ENCODE results near the gene PLVAP. TPM values are rescaled to one million over a fixed set of nuclear protein-coding genes. Genes with fewer than 3 reads are reported as not detected.

The PLVAP gene
- total and polyA plus RNA-seq, 9 of the 15 experiments (the other 6 are each of a cell fraction or from before 2014, with no cell fraction given): 0.09 to 0.84 (median 0.51) TPM; not detected in 4

DNA sequence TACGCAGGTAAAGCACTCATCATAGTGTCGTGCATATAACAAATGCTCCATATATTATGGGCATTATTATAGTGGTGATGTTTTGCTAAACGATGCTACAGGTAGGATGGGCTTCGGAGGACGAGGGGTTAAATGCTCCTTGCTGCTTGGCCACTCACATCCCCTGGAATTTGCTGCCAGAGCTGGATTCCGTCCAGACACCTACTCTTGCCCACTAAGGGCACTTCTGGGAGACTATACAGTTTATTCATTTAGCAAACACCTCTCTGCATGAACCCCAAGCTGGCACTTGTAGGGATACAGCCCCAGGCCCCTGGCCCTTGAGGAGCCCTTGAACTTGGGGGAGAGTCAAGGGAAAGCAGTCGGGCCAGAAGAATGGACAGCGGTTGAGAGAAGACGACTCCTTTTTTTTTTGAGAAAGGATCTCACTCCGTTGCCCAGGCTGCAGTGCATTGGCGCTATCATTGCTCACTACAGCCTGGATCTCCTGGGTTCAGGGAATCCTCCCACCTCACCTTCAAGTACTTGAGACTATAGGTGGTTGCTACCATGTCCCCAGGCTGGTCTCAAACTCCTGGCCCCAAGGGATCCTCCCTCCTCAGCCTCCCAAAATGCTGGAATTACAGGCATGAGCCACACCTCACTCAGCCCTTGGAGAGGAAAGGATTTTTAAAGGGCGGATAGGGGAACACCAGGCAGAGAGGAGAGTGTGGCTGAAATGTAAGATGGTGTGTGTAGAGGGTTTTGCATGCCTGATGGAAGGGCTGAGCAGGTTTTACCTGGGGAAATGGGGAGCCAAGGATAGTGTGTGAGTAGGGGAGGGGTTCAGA is 72.5 kb downstream of the PLVAP start (continued):
- TF ChIP-seq, protein P1, sequence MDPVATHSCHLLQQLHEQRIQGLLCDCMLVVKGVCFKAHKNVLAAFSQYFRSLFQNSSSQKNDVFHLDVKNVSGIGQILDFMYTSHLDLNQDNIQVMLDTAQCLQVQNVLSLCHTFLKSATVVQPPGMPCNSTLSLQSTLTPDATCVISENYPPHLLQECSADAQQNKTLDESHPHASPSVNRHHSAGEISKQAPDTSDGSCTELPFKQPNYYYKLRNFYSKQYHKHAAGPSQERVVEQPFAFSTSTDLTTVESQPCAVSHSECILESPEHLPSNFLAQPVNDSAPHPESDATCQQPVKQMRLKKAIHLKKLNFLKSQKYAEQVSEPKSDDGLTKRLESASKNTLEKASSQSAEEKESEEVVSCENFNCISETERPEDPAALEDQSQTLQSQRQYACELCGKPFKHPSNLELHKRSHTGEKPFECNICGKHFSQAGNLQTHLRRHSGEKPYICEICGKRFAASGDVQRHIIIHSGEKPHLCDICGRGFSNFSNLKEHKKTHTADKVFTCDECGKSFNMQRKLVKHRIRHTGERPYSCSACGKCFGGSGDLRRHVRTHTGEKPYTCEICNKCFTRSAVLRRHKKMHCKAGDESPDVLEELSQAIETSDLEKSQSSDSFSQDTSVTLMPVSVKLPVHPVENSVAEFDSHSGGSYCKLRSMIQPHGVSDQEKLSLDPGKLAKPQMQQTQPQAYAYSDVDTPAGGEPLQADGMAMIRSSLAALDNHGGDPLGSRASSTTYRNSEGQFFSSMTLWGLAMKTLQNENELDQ (CRISPR knock-in tag; IDR thresholded peaks at IDR 0.05; ENCODE audit: borderline replicate concordance): no peak
- TF ChIP-seq TAF9B (IDR thresholded peaks at IDR 0.05; ENCODE audit: partially characterized antibody) (no peak), NFIC (IDR thresholded peaks at IDR 0.05) (no peak), ELF1 (tag; IDR thresholded peaks at IDR 0.05) (0 out of 2 replicates have a peak, but pooled peaks have one; percentile 2), ZNF121 (CRISPR knock-in tag; conservative IDR thresholded peaks at IDR 0.05) (peak; percentile 44; the same call in 1 of the 2 replicates)

DNA sequence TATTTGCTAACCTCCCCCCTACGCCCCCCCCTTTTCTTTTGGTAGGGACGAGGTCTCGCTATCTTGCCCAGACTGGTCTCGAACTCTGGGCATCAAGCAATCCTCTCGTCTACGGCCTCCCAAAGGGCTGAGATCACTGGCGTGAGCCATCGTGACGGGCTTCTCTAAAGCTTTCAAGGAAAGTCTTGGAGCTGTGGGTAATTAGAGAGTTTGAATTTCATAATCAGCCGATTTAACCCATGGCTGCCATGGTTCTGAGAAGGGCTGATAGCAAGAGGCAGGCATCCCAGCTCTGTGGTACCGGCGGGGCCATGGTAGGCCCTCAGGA is 73.2 kb downstream of the PLVAP start:
- Histone ChIP-seq H3K9me3 (replicated peaks; ENCODE audit: control insufficient read depth, insufficient read depth, low read depth, low read length) (no peaks in the 10 kb centered on the region; the same call in 1 of the 2 replicates), H4K20me1 (replicated peaks; ENCODE audit: control insufficient read depth, insufficient read depth, low read length) (no peaks in the 10 kb centered on the region), H3K79me2 (ENCODE audit: control insufficient read depth, insufficient read depth, low read length) (peaks cover 31% of the 10 kb centered on the region), H3K4me3 (no peak overlapping the region), H3K4me2 (ENCODE audit: insufficient read depth, low read length) (peak overlapping the region; percentile 62), H3K4me1 (replicated peaks in 1 of 2; ENCODE audit: control insufficient read depth in 2 of 2, insufficient read depth in 2 of 2, low read length in 2 of 2) (peaks cover 26 to 64% of the 10 kb centered on the region in 2 experiments; a peak in 4 of 5 replicates), H2AFZ (ENCODE audit: low read depth, low read length) (peak overlapping the region; percentile 84), H3K9me1 (ENCODE audit: control insufficient read depth, insufficient read depth, low read length) (no peaks in the 10 kb centered on the region), H3K36me3 (ENCODE audit: control insufficient read depth, insufficient read depth, low read length) (peaks cover 15% of the 10 kb centered on the region), H3K27me3 (ENCODE audit: control insufficient read depth in 2 of 2, insufficient read depth in 2 of 2, low read length in 2 of 2) (no peaks in the 10 kb centered on the region), H3K9ac (ENCODE audit: insufficient read depth in 1 of 2, low read depth in 2 of 2, low read length in 2 of 2) (peak overlapping the region in 1 of 2 experiments; percentile 47; a peak in 2 of 4 replicates), H3K27ac (ENCODE audit: extremely low read depth, low read depth, low read length) (peak overlapping the region; percentile 32)
- FAIRE-seq (no peak), DNase-seq (ENCODE audit: extremely low read depth in 1 of 4, low spot score in 3 of 4) (no peak), ATAC-seq (no peak)
- ChIA-PET CTCF (ENCODE audit: low intra/inter-chr PET ratio) (interaction anchor here (0.6 to 1.1 kb wide), 2 partner anchors 11 to 87 kb away, joined by 3 to 6 read pairs; no protein-coding TSS in a partner anchor), POLR2A (interaction anchor here (0.6 to 1.6 kb wide), 6 partner anchors 9 to 273 kb away, joined by 3 to 5 read pairs (median 4); partner anchors contain the start of gene BABAM1)
- intact Hi-C loops (cut with micrococcal nuclease): no loop called here
- BruUV-seq (replicated peaks): no TSS peak
- WGBS (ENCODE audit: insufficient coverage, low coverage, missing lambda C conversion rate): 61% methylated on average over 12 of the region's 12 CpGs
- in situ Hi-C loops (cut with MboI): no loop called here
- TF ChIP-seq ZKSCAN3 (CRISPR knock-in tag; IDR thresholded peaks at IDR 0.05) (no peak), ZNF217 (CRISPR knock-in tag; IDR thresholded peaks at IDR 0.05) (no peak), RBFOX2 (IDR thresholded peaks at IDR 0.05; ENCODE audit: low read depth, low read length) (no peak), MCM7 (IDR thresholded peaks at IDR 0.05) (no peak)
- TF ChIP-seq, protein P2, sequence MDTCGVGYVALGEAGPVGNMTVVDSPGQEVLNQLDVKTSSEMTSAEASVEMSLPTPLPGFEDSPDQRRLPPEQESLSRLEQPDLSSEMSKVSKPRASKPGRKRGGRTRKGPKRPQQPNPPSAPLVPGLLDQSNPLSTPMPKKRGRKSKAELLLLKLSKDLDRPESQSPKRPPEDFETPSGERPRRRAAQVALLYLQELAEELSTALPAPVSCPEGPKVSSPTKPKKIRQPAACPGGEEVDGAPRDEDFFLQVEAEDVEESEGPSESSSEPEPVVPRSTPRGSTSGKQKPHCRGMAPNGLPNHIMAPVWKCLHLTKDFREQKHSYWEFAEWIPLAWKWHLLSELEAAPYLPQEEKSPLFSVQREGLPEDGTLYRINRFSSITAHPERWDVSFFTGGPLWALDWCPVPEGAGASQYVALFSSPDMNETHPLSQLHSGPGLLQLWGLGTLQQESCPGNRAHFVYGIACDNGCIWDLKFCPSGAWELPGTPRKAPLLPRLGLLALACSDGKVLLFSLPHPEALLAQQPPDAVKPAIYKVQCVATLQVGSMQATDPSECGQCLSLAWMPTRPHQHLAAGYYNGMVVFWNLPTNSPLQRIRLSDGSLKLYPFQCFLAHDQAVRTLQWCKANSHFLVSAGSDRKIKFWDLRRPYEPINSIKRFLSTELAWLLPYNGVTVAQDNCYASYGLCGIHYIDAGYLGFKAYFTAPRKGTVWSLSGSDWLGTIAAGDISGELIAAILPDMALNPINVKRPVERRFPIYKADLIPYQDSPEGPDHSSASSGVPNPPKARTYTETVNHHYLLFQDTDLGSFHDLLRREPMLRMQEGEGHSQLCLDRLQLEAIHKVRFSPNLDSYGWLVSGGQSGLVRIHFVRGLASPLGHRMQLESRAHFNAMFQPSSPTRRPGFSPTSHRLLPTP (IDR thresholded peaks at IDR 0.05; ENCODE audit: borderline replicate concordance, extremely low read depth, insufficient read length): no peak
- TF ChIP-seq, protein P3, sequence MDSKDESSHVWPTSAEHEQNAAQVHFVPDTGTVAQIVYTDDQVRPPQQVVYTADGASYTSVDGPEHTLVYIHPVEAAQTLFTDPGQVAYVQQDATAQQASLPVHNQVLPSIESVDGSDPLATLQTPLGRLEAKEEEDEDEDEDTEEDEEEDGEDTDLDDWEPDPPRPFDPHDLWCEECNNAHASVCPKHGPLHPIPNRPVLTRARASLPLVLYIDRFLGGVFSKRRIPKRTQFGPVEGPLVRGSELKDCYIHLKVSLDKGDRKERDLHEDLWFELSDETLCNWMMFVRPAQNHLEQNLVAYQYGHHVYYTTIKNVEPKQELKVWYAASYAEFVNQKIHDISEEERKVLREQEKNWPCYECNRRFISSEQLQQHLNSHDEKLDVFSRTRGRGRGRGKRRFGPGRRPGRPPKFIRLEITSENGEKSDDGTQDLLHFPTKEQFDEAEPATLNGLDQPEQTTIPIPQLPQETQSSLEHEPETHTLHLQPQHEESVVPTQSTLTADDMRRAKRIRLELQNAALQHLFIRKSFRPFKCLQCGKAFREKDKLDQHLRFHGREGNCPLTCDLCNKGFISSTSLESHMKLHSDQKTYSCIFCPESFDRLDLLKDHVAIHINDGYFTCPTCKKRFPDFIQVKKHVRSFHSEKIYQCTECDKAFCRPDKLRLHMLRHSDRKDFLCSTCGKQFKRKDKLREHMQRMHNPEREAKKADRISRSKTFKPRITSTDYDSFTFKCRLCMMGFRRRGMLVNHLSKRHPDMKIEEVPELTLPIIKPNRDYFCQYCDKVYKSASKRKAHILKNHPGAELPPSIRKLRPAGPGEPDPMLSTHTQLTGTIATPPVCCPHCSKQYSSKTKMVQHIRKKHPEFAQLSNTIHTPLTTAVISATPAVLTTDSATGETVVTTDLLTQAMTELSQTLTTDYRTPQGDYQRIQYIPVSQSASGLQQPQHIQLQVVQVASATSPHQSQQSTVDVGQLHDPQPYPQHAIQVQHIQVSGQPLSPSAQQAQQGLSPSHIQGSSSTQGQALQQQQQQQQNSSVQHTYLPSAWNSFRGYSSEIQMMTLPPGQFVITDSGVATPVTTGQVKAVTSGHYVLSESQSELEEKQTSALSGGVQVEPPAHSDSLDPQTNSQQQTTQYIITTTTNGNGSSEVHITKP (IDR thresholded peaks at IDR 0.05; ENCODE audit: partially characterized antibody): no peak

All from K562 (cell line).